Measurements from ENCODE around the gene RNU6-9.

GRCh38 chr19:926323-926588, 33.0 kb downstream of the RNU6-9 start:
- no peak for TF ChIP-seq CTCF (IDR thresholded peaks at IDR 0.05; ENCODE audit: low read depth, low read length)
- TF ChIP-seq EZH2phosphoT487 (IDR thresholded peaks at IDR 0.05; ENCODE audit: low read depth): no peak

Measured in OCI-LY3 (cell line).